ENCODE results near the gene POLR3C. TPM values are rescaled to one million over a fixed set of nuclear protein-coding genes. Genes with fewer than 3 reads are reported as not detected.

Gene POLR3C
- total and polyA plus RNA-seq, 2 of the 13 experiments (the other 11 are each of a cell fraction or from before 2014, with no cell fraction given): 15.5 to 24.3 TPM

DNA sequence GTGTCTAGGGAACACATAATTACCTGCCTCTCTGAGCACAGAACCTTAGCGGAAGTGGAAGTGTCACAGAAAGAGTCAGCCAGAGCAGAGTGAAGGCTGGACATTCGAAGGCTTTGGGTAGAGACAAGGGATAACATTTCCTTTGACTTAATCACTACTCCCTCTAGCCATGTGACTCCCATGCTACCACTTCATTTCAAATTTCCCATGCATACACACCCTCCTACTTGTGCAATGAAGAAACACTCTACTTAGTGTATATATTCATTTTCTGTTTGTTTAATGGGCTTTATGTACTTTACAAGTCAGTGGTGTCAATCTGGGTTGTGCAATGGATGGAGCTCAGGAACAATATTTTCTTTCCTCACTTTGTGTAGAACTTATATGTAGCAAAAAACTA is 54.7 kb downstream of the POLR3C start:
- Histone ChIP-seq H3K4me2 (ENCODE audit: low read depth, low read length) (no peak overlapping the region), H4K20me1 (ENCODE audit: insufficient read depth, low read length) (no peaks in the 10 kb centered on the region), H2AFZ (ENCODE audit: low read length) (no peak overlapping the region), H3K4me1 (ENCODE audit: insufficient read depth, low read length) (0 out of 2 replicates have a peak, but pooled peaks cover 7% of the 10 kb centered on the region), H3K36me3 (replicated peaks in 1 of 2; ENCODE audit: control insufficient read depth in 1 of 2, insufficient read depth in 2 of 2, low read length in 2 of 2) (no peaks in the 10 kb centered on the region), H3K27ac (ENCODE audit: extremely low read length, insufficient read depth, low read length) (no peak overlapping the region), H3K9ac (ENCODE audit: insufficient read depth, low read depth, low read length) (no peak overlapping the region), H3K9me3 (ENCODE audit: low read length) (no peaks in the 10 kb centered on the region), H3K4me3 (replicated peaks in 1 of 3; ENCODE audit: insufficient read depth in 1 of 3, low read depth in 2 of 3, low read length in 3 of 3) (no peak overlapping the region), H3K79me2 (ENCODE audit: insufficient read depth, low read length) (no peaks in the 10 kb centered on the region), H3K27me3 (ENCODE audit: control insufficient read depth in 1 of 2, insufficient read depth in 2 of 2, low read length in 2 of 2) (peaks cover 2 to 46% of the 10 kb centered on the region in 2 experiments; a peak in 3 of 5 replicates)
- 27% methylated on average over 2 of the region's 2 CpGs for WGBS (ENCODE audit: low lambda C conversion rate)
- ATAC-seq (no peak), DNase-seq (ENCODE audit: low spot score) (no peak), FAIRE-seq (no peak)
- intact Hi-C loops (cut with micrococcal nuclease; ENCODE audit: unreplicated experiment) (no loop called here), in situ Hi-C loops (cut with HindIII; ENCODE audit: extremely low pct_ligation_motif_present, low pct_unique_long_range_greater_than_20kb) (no loop called here)
- peak; percentile 50 for TF ChIP-seq CEBPB (IDR thresholded peaks at IDR 0.05; ENCODE audit: borderline replicate concordance, low read depth, low read length)
- TF ChIP-seq ZNF782 (CRISPR knock-in tag; IDR thresholded peaks at IDR 0.05; ENCODE audit: borderline replicate concordance): no peak
- no peak for TF ChIP-seq ZNF883 (CRISPR knock-in tag; IDR thresholded peaks at IDR 0.05; ENCODE audit: not compliant biosample characterization)
- TF ChIP-seq SIN3B (IDR thresholded peaks at IDR 0.05; ENCODE audit: low read length): no peak
- no peak for TF ChIP-seq ZNF24 (IDR thresholded peaks at IDR 0.05)
- TF ChIP-seq ZNF678 (CRISPR knock-in tag; IDR thresholded peaks at IDR 0.05): no peak
- no peak for TF ChIP-seq ZNF607 (CRISPR knock-in tag; IDR thresholded peaks at IDR 0.05; ENCODE audit: borderline replicate concordance)
- no peak for TF ChIP-seq ZNF282 (IDR thresholded peaks at IDR 0.05; ENCODE audit: partially characterized antibody)
- ChIA-PET CTCF (ENCODE audit: low intra/inter-chr PET ratio, low total read pairs) (no interaction called here), POLR2A (no interaction called here)
- no TSS peak for BruUV-seq (replicated peaks)

DNA sequence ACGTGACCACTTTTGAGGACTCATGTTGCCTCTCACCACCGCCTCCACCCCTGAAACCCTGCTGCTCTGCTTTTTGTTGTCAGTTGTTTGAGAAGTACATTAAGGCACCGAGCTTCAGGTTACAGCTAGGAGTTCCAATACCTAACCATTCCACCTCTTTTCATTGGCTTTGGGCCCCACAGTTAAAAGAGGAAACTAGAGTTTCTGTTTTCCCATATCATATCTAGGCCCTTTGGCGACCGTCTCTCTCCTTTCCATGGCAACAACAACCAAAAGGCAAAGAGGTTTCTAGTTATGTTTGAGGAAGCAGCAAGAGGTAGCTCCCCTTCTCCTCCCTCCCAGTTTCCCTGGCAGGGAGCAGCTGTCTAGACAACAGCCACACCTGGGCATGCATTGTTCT is 55.8 kb downstream of the POLR3C start:
- Histone ChIP-seq H3K4me2 (ENCODE audit: low read depth, low read length) (no peak overlapping the region), H3K9ac (ENCODE audit: insufficient read depth, low read depth, low read length) (no peak overlapping the region), H3K27ac (ENCODE audit: extremely low read length, insufficient read depth, low read length) (no peak overlapping the region), H3K4me3 (replicated peaks in 1 of 3; ENCODE audit: insufficient read depth in 1 of 3, low read depth in 2 of 3, low read length in 3 of 3) (no peak overlapping the region), H3K79me2 (ENCODE audit: insufficient read depth, low read length) (no peaks in the 10 kb centered on the region), H3K36me3 (replicated peaks in 1 of 2; ENCODE audit: control insufficient read depth in 1 of 2, insufficient read depth in 2 of 2, low read length in 2 of 2) (no peaks in the 10 kb centered on the region), H3K9me3 (ENCODE audit: low read length) (no peaks in the 10 kb centered on the region), H2AFZ (ENCODE audit: low read length) (no peak overlapping the region), H3K27me3 (ENCODE audit: control insufficient read depth in 1 of 2, insufficient read depth in 2 of 2, low read length in 2 of 2) (peaks cover 2 to 46% of the 10 kb centered on the region in 2 experiments; a peak in 4 of 5 replicates), H4K20me1 (ENCODE audit: insufficient read depth, low read length) (no peaks in the 10 kb centered on the region), H3K4me1 (ENCODE audit: insufficient read depth, low read length) (0 out of 2 replicates have a peak, but pooled peaks cover 7% of the 10 kb centered on the region)
- in situ Hi-C loops (cut with HindIII; ENCODE audit: extremely low pct_ligation_motif_present, low pct_unique_long_range_greater_than_20kb): loop anchor here (10.0 kb wide), 1 partner anchor 125 kb away; no protein-coding TSS in a partner anchor
- 16% methylated on average over 5 of the region's 5 CpGs for WGBS (ENCODE audit: low lambda C conversion rate)
- no TSS peak for BruUV-seq (replicated peaks)
- TF ChIP-seq, protein P1, sequence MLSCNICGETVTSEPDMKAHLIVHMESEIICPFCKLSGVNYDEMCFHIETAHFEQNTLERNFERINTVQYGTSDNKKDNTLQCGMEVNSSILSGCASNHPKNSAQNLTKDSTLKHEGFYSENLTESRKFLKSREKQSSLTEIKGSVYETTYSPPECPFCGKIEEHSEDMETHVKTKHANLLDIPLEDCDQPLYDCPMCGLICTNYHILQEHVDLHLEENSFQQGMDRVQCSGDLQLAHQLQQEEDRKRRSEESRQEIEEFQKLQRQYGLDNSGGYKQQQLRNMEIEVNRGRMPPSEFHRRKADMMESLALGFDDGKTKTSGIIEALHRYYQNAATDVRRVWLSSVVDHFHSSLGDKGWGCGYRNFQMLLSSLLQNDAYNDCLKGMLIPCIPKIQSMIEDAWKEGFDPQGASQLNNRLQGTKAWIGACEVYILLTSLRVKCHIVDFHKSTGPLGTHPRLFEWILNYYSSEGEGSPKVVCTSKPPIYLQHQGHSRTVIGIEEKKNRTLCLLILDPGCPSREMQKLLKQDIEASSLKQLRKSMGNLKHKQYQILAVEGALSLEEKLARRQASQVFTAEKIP (CRISPR knock-in tag; IDR thresholded peaks at IDR 0.05; ENCODE audit: borderline replicate concordance): no peak
- no peak for TF ChIP-seq CHCHD3 (CRISPR knock-in tag; IDR thresholded peaks at IDR 0.05)
- FAIRE-seq (no peak), DNase-seq (ENCODE audit: low spot score) (no peak), ATAC-seq (no peak)
- intact Hi-C loops (cut with micrococcal nuclease; ENCODE audit: unreplicated experiment): no loop called here
- CTCF ChIA-PET (ENCODE audit: low intra/inter-chr PET ratio, low total read pairs): no interaction called here
- POLR2A ChIA-PET: no interaction called here
